ENCODE measurements around the gene C1QL1. TPM values are rescaled to one million over a fixed set of nuclear protein-coding genes. Genes with fewer than 3 reads are reported as not detected.

The C1QL1 gene
- total RNA-seq, 2 donors from 2014 or later: 1.6 to 3.6 TPM

GRCh38 chr17:44933824-44934744 lies 34.0 kb downstream of the C1QL1 start:
- no peaks in the 10 kb centered on the region for H3K36me3 ChIP-seq

GRCh38 chr17:44932787-44933097 lies 35.4 kb downstream of the C1QL1 start:
- Histone ChIP-seq H3K4me1 (peaks cover 0 to 10% of the 10 kb centered on the region in 2 donors), H3K9me3 (no peaks in the 10 kb centered on the region), H3K36me3 (no peaks in the 10 kb centered on the region), H3K27ac (no peak overlapping the region), H3K27me3 (no peaks in the 10 kb centered on the region), H3K4me3 (no peak overlapping the region)
- no peak for DNase-seq (ENCODE audit: low spot score)
- TF ChIP-seq, protein P1, sequence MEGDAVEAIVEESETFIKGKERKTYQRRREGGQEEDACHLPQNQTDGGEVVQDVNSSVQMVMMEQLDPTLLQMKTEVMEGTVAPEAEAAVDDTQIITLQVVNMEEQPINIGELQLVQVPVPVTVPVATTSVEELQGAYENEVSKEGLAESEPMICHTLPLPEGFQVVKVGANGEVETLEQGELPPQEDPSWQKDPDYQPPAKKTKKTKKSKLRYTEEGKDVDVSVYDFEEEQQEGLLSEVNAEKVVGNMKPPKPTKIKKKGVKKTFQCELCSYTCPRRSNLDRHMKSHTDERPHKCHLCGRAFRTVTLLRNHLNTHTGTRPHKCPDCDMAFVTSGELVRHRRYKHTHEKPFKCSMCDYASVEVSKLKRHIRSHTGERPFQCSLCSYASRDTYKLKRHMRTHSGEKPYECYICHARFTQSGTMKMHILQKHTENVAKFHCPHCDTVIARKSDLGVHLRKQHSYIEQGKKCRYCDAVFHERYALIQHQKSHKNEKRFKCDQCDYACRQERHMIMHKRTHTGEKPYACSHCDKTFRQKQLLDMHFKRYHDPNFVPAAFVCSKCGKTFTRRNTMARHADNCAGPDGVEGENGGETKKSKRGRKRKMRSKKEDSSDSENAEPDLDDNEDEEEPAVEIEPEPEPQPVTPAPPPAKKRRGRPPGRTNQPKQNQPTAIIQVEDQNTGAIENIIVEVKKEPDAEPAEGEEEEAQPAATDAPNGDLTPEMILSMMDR (IDR thresholded peaks at IDR 0.05): no peak

More at GRCh38 chr17:44933824-44934744, 34.0 kb downstream of the C1QL1 start:
- Histone ChIP-seq H3K27ac (no peak overlapping the region), H3K4me1 (peaks cover 0 to 10% of the 10 kb centered on the region in 2 donors), H3K27me3 (no peaks in the 10 kb centered on the region), H3K4me3 (no peak overlapping the region), H3K9me3 (no peaks in the 10 kb centered on the region)
- TF ChIP-seq, protein P1 (IDR thresholded peaks at IDR 0.05): no peak
- DNase-seq (ENCODE audit: low spot score): no peak

- H3K27ac ChIP-seq: no peak overlapping the region
- DNase-seq (ENCODE audit: low spot score): no peak
- no peaks in the 10 kb centered on the region for H3K36me3 ChIP-seq
- no peaks in the 10 kb centered on the region for H3K9me3 ChIP-seq
- no peak overlapping the region for H3K4me3 ChIP-seq
- TF ChIP-seq, protein P1 (IDR thresholded peaks at IDR 0.05): no peak
- H3K27me3 ChIP-seq: no peaks in the 10 kb centered on the region
- H3K4me1 ChIP-seq: peaks cover 0 to 10% of the 10 kb centered on the region in 2 donors
Observed at GRCh38 chr17:44932096-44932786, 35.9 kb downstream of the C1QL1 start.

DNA sequence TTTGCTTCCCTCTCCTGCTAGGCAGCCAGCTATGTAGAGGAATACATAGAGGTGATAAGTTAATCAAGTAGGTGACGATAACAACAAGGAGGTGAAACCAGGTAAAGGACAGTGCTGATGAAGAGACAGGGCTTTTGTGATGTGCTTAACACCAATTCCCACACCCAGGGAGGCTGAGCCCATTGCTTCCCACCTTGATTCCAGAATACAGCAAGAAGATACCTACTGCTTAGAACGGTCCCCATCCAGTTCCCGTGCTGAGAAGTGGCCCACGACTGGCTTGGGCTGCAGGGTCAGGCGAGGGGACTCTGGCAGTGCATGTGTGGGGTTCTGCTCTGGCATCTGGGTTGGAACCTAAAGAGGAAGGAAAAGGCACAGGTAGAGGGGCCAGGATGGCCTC lies 36.7 kb downstream of the C1QL1 start:
- H3K27ac ChIP-seq: no peak overlapping the region
- H3K4me1 ChIP-seq: peaks cover 0 to 10% of the 10 kb centered on the region in 2 donors
- no peaks in the 10 kb centered on the region for H3K9me3 ChIP-seq
- H3K27me3 ChIP-seq: no peaks in the 10 kb centered on the region
- no peaks in the 10 kb centered on the region for H3K36me3 ChIP-seq
- no peak overlapping the region for H3K4me3 ChIP-seq
- DNase-seq (ENCODE audit: low spot score): no peak
- TF ChIP-seq, protein P1 (IDR thresholded peaks at IDR 0.05): no peak

- DNase-seq (ENCODE audit: low spot score): no peak
- no peaks in the 10 kb centered on the region for H3K27me3 ChIP-seq
- peaks cover 0 to 10% of the 10 kb centered on the region in 2 donors for H3K4me1 ChIP-seq
- no peak overlapping the region for H3K4me3 ChIP-seq
- no peaks in the 10 kb centered on the region for H3K9me3 ChIP-seq
- H3K27ac ChIP-seq: no peak overlapping the region
- H3K36me3 ChIP-seq: no peaks in the 10 kb centered on the region
- TF ChIP-seq, protein P1 (IDR thresholded peaks at IDR 0.05): no peak
Observed at GRCh38 chr17:44930667-44931066, 37.4 kb downstream of the C1QL1 start.
